ENCODE data around the gene RADIL. TPM values are rescaled to one million over a fixed set of nuclear protein-coding genes. Genes with fewer than 3 reads are reported as not detected.

RADIL gene, protein sequence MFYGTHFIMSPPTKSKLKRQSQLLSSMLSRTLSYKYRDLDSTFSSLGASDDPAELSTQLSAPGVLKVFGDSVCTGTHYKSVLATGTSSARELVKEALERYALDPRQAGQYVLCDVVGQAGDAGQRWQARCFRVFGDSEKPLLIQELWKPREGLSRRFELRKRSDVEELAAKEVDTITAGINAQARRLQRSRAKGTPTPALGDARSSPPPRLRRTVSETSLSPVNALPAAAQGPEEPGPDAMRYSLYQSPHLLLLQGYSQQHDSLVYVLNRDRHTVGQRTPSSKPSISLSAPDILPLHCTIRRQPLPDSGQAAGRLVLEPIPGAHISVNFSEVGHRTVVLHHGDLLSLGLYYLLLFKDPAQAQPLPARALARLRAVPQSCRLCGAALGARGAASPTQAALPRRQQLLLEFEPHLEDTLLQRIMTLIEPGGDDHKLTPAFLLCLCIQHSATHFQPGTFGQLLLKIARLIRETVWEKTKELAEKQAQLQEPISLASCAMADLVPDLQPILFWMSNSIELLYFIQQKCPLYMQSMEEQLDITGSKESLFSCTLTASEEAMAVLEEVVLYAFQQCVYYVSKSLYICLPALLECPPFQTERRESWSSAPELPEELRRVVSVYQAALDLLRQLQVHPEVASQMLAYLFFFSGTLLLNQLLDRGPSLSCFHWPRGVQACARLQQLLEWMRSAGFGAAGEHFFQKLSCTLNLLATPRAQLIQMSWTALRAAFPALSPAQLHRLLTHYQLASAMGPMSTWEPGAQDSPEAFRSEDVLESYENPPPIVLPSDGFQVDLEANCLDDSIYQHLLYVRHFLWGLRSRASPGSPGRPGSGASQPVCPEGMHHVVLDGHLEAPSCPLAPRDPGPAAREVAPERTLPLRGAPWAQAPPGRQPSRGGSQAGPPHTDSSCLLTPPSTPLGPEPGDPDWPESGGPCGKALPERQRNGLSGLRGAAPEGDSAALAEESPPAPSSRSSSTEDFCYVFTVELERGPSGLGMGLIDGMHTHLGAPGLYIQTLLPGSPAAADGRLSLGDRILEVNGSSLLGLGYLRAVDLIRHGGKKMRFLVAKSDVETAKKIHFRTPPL
- under 1 TPM; 0.58 to 0.92 TPM for total RNA-seq

DNA sequence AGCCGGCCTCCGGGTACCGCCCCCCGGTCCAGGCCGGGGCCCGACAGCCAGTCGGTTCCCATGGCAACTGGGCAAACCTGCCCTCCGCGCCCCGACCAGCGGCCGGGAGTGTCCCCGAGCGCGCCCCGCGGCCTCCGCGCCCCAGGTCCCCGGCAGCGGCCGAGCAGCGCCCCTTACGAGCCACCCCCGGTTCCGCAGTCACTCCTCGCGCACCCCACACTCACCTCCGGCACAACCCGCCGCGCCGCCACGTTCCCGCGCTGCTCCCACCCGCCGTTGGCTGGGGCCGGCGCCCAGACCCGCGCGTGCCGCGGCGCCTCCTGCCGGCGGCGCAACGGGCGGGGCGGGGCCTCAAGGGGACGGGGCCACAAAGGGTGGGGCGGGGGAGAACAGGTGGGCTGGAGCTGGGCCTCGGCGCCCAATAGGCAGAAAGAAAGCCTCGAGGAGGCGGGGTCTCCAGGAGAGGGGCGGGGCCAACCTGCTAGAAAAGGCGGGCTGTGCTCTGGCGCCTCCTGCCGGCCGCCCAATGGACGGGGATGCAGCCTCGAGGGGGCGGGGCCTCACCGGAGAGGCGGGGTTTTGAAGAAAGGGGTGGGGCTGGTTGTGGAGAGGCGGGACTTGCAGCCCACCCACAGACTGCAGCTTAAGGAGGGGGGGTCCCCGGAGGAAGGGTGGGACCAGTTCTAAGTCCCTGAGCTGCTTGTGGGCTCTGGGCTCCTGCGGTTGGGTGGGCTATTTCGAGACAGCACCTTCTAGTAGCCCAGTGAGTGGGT is at the start of gene RADIL:
TSS of gene RADIL (minus strand) at position 345 of the 773 bp plus-strand sequence. CDS start 5,577 bp downstream, outside the sequence.
- DNase-seq = peak; percentile 91
- Mint-ChIP-seq H3K27me3 (peaks cover 35% of the 10 kb centered on the region), H3K27ac (no peak within 1 kb of the TSS), H3K4me3 (peak within 1 kb of the TSS; percentile 60), H3K4me1 (peaks cover 10% of the 10 kb centered on the region), H3K9me3 (no peaks in the 10 kb centered on the region), H3K36me3 (no peaks in the 10 kb centered on the region)

DNA sequence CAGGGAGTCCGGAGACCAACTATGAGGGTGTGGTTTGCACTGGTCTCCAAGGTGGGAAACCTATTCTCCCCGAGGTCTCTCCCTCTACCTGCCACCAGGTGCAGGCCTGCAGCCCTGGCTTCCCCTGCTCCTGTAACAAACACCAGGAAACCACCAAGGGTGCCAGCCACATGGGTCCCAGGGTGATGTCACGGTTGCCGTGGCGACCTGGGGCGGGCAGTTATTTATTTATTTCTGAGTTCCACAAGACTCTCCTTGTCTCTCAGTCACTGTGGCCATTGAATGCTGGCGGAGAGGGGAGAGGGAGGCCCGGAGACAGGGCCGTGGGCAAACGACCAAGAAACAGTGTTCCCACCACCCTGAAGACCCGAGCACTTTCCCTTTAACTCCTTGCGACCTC is 48.4 kb upstream of the RADIL start:
- no peaks in the 10 kb centered on the region for H3K27me3 Mint-ChIP-seq
- no peak overlapping the region for H3K4me3 Mint-ChIP-seq
- no peaks in the 10 kb centered on the region for H3K9me3 Mint-ChIP-seq
- no peaks in the 10 kb centered on the region for H3K4me1 Mint-ChIP-seq
- no peak for DNase-seq
- no peaks in the 10 kb centered on the region for H3K36me3 Mint-ChIP-seq
- no peak overlapping the region for H3K27ac Mint-ChIP-seq

DNA sequence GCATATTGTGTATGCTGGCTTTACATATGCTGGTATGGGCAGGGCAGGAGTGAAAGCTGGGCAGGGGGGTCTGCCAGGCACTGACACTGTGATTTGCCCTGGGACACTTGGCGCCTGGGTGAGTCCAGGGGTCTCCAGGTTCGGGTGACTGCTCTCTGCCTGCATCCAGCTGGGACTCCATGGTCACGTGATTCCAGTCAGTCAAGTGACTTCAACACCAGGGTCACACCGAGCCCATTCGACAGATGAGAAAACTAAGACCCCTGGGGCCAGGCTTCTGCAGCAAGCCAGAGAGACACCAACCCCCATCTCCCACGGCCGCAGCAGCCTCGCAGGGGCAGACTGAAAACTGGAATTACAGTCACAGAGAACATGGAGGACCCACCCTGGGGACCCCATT is 45.5 kb upstream of the RADIL start:
- Mint-ChIP-seq H3K4me1 (no peaks in the 10 kb centered on the region), H3K36me3 (no peaks in the 10 kb centered on the region), H3K4me3 (no peak overlapping the region), H3K27ac (no peak overlapping the region), H3K9me3 (no peaks in the 10 kb centered on the region), H3K27me3 (no peaks in the 10 kb centered on the region)
- DNase-seq = no peak

DNA sequence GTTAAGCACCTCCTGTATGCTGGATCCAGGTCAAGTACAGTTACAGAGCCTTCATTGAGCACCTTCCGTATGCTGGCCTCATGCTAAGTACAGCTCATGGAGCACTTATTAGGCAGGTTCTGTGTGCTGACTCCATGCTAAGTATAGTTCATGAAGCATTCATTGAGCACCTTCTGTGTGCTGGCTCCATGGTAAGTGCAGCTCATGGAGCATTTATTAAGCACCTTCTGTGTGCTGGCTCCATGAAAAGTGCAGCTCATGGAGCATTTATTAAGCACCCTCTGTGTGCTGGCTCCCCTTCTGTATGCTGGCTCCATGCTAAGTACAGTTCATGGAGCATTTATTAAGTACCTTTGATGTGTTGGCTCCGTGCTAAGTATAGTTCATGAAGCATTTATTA is 44.9 kb upstream of the RADIL start:
- Mint-ChIP-seq H3K36me3 (no peaks in the 10 kb centered on the region), H3K27me3 (no peaks in the 10 kb centered on the region), H3K4me1 (no peaks in the 10 kb centered on the region), H3K27ac (no peak overlapping the region), H3K9me3 (no peaks in the 10 kb centered on the region), H3K4me3 (no peak overlapping the region)
- no peak for DNase-seq

DNA sequence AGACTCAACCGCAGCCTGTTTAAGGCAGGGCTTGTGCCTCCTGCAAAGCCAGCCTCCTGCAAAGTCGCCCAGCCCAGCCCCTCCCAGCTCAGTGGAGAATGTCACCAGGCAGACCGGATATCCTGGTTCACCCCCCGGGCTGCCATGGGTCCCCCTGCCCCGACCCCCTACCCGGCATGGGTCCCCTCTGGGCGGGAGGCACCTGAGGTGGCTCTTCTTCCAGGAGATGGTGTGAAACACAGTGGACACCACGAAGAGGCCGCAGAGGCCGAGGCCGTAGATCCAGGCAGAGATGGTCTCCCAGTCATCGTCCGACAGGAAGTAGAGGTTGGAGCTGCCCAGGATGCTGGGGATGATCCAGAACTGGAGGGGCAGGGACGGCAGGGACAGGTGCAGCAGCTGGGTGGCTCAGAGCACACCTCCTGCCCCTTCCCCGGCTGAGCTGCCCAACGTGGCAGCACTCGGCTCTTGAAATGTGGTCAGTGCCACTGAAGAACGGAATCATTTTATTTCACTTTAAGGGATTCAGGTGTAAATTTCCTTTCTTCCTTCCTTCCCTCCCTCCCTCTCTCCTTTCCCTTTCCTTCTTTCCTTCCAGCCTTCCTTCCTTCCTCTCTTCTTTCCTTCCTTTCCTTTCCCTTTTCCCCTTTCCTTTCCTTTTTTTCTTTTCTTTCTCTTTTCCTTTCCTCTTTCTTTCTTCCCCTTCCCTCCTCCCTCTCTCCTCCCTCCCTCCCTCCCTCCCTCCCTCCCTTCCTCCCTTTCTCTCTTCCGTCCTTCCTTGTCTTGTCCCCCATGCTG is 36.7 kb upstream of the RADIL start:
- no peak for DNase-seq
- no peaks in the 10 kb centered on the region for H3K4me1 Mint-ChIP-seq
- no peak overlapping the region for H3K4me3 Mint-ChIP-seq
- H3K27ac Mint-ChIP-seq = no peak overlapping the region
- no peaks in the 10 kb centered on the region for H3K36me3 Mint-ChIP-seq
- peaks cover 6% of the 10 kb centered on the region for H3K27me3 Mint-ChIP-seq
- no peaks in the 10 kb centered on the region for H3K9me3 Mint-ChIP-seq

DNA sequence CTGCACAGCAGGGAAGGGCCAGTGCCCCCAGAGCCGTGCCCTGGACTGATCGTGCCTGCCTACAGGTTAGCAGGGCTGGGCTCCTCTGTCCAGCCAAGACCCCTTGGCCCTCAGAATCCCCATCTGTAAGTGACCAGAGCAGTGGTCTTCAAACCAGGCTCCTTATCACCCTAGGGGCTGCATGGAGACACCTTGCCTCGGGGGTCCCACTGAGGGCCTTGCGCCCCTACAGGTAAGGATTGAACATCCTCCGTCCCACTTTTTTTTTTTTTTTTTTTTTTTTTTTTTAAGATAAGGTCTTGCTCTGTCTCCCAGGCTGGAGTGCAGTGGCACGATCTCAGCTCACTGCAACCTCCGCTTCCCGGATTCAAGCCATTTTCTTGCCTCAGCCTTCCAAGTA is 32.6 kb upstream of the RADIL start:
- Mint-ChIP-seq H3K27ac (no peak overlapping the region), H3K36me3 (no peaks in the 10 kb centered on the region), H3K4me3 (no peak overlapping the region), H3K4me1 (no peaks in the 10 kb centered on the region), H3K9me3 (no peaks in the 10 kb centered on the region), H3K27me3 (no peaks in the 10 kb centered on the region)
- no peak for DNase-seq

DNA sequence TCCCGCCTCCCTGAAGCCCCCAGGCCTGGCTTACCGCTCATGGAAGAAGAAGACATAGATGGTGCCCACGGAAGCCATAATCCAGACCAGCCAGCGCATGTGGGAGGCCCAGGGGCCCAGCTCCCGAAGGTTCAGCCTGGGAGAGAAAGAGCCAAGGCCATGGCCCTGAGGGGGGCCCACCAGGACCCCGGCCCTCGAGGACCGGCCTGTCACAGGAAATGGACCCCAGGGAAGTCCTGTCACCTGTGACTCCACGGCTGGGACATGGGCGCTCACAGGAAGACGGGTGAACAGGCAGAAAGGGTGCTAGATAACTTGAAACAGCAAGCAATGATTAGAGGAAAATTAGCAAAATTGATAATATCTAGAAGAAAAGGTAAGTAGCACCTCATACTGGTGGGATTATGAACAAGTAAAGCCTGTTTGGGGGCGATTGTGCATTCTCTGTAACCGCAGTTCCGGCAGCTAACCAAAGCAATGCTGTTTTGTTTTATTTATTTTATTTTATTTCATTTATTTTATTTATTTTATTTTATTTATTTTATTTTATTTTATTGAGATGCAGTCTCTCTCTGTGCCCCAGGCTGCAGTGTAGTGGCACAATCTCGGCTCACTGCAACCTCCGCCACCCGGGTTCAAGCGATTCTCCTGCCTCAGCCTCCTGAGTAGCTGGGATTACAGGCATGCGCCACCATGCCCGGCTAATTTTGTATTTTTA is 27.8 kb upstream of the RADIL start:
- H3K27ac Mint-ChIP-seq = no peak overlapping the region
- H3K27me3 Mint-ChIP-seq = no peaks in the 10 kb centered on the region
- H3K36me3 Mint-ChIP-seq = no peaks in the 10 kb centered on the region
- H3K4me3 Mint-ChIP-seq = no peak overlapping the region
- no peak for DNase-seq
- H3K4me1 Mint-ChIP-seq = no peaks in the 10 kb centered on the region
- no peaks in the 10 kb centered on the region for H3K9me3 Mint-ChIP-seq

DNA sequence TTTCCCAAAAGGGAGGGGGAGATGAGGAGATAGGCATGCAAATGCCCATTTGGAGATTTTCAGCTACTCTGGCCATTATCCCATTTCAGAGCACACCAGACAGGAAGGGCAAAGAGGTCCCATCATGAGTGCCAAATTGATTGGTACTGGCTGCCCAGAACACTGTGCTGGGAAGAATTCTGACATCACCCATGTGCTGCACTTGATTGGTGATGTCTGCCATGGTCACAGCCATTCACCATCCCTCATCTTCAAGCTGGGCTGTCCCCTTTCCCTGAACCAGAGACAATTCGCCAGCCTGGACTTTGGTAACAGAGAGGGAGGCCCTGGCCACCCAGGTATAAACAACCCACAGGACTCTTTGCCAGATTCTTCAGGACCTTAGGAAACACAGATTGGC is 23.2 kb upstream of the RADIL start:
- Mint-ChIP-seq H3K4me1 (no peaks in the 10 kb centered on the region), H3K36me3 (no peaks in the 10 kb centered on the region), H3K27ac (no peak overlapping the region), H3K27me3 (peaks cover 5% of the 10 kb centered on the region), H3K9me3 (no peaks in the 10 kb centered on the region), H3K4me3 (no peak overlapping the region)
- DNase-seq = no peak

DNA sequence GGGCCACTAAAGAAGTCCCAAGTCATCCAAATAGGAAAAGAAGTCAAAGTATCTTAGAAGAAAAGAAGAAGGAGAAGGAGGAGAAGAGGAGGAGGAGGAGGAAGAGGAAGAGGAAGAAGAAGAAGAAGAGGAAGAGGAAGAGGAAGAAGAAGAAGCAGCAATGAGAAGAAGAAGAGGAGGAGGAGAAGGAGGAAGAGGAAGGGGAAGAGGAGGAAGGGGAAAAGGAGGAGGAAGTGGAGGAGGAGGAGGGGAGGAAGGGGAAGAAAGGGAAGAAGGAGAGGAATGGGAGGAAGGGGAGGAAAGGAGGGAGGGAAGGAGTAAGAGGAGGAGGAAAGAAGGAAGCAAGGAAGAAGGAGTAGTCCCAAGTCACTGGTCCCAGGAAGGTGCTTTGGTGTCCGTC is 21.7 kb upstream of the RADIL start:
- H3K4me3 Mint-ChIP-seq = no peak overlapping the region
- H3K9me3 Mint-ChIP-seq = no peaks in the 10 kb centered on the region
- no peaks in the 10 kb centered on the region for H3K4me1 Mint-ChIP-seq
- no peaks in the 10 kb centered on the region for H3K36me3 Mint-ChIP-seq
- H3K27ac Mint-ChIP-seq = no peak overlapping the region
- peaks cover 5% of the 10 kb centered on the region for H3K27me3 Mint-ChIP-seq
- no peak for DNase-seq

DNA sequence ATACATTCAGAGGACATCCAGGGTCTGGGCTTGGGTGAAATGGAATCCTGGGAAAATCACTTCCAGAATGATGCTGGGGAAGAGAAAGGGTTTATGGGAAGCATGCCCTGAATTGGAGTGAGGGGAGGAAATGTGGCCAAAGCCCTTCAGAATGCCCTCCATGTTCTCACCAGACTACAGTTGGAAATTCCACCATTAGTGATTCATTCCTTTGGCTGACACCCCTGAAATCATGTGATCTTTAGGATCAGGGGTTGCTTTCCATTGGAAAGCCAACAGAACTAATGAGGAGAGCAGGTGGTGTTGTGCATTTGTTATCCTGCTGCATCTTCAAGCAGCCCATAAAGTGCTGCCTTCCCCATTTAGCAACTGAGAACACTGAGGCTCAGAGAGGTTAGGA is 20.8 kb upstream of the RADIL start:
- H3K36me3 Mint-ChIP-seq = no peaks in the 10 kb centered on the region
- no peak overlapping the region for H3K27ac Mint-ChIP-seq
- H3K27me3 Mint-ChIP-seq = peaks cover 5% of the 10 kb centered on the region
- H3K9me3 Mint-ChIP-seq = no peaks in the 10 kb centered on the region
- no peaks in the 10 kb centered on the region for H3K4me1 Mint-ChIP-seq
- DNase-seq = no peak
- no peak overlapping the region for H3K4me3 Mint-ChIP-seq

DNA sequence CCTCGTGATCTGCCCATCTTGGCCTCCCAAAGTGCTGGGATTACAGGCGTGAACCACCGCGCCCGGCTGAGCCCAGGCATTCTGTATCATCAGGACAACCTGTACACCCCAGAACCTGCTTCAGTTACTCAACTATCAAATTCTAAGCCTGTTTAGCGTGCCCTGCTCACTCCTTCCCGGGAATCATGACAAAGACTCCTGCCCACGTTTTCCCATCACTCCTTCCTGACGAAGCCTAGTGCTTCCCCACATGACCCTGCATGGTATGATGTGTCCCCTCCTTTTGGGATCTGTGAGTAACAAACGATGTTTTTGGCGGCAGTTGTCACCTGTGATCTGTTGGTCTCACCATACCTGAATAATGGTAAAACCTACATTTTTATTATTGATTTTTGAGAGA is 12.2 kb upstream of the RADIL start:
- H3K4me1 Mint-ChIP-seq = no peaks in the 10 kb centered on the region
- H3K27ac Mint-ChIP-seq = no peak overlapping the region
- H3K27me3 Mint-ChIP-seq = no peaks in the 10 kb centered on the region
- no peak overlapping the region for H3K4me3 Mint-ChIP-seq
- no peak for DNase-seq
- H3K36me3 Mint-ChIP-seq = peaks cover 2% of the 10 kb centered on the region
- H3K9me3 Mint-ChIP-seq = peaks cover 5% of the 10 kb centered on the region

DNA sequence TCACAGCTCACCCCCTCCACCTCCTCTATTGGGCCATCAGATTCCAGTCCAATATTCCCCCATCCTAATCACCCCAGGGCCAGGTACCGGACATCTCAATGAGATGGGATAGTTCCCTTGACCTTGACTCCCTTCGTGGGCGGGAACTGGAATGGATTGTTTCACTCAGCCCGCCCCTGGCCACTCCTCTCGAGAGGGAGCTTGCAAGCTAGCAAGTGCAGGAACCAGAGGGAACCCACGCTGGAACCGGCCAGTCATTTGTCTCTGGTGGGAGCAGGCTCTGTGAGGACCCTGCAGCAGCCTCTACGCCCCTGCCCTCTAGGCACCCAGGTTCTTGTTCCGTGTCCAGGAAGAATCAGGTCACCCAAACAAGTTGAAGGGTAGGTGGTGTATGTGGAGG is 11.0 kb upstream of the RADIL start:
- Mint-ChIP-seq H3K36me3 (peaks cover 2% of the 10 kb centered on the region), H3K4me1 (no peaks in the 10 kb centered on the region), H3K27ac (no peak overlapping the region), H3K9me3 (peaks cover 5% of the 10 kb centered on the region), H3K4me3 (no peak overlapping the region), H3K27me3 (no peaks in the 10 kb centered on the region)
- no peak for DNase-seq

DNA sequence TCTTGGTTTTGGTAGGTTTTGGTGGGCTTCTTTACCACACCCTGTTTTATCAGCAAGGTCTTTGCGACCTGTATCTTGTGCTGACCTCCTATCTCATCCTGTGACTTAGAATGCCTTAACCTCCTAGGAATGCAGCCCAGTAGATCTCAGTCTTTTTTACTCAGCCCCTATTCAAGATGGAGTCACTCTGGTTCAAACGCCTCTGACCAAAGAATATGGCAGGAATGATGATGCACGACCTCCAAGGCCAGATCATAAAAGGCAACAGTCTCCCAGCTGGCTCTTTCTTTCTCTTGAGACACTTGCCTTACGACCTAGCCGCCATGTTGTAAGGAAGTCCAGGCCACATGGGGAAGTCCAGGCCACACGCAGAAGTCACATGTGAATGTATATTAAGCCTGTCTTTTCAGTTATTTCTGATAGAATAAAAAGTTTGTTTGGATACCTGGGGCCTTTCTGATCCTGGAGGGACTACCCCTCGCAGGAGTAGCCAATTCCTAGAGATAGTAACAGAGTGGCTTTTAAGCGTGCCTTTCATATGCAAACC is 10.5 kb upstream of the RADIL start:
- H3K27me3 Mint-ChIP-seq = no peaks in the 10 kb centered on the region
- H3K4me1 Mint-ChIP-seq = no peaks in the 10 kb centered on the region
- H3K4me3 Mint-ChIP-seq = no peak overlapping the region
- peaks cover 5% of the 10 kb centered on the region for H3K9me3 Mint-ChIP-seq
- DNase-seq = no peak
- no peak overlapping the region for H3K27ac Mint-ChIP-seq
- peaks cover 2% of the 10 kb centered on the region for H3K36me3 Mint-ChIP-seq

Data from activated naive CD8-positive, alpha-beta T cell treated with anti-CD3 and anti-CD28 coated beads for 36 hours (primary cell).